A375 (cell line): ENCODE measurements around the gene TBC1D14. TPM values are rescaled to one million over a fixed set of nuclear protein-coding genes. Genes with fewer than 3 reads are reported as not detected.

ENCODE experiments used
- total RNA-seq: library from RNA; depleted of rRNA; stranded (reverse); fragments of >200 nt; shearing (Covaris generic); gene quantifications from 2 replicates; pipeline ENCODE4 v1.2.3, GENCODE V29; 2014; rRNA removed

Gene TBC1D14
- total RNA-seq: 39.8 and 42.0 TPM in 2 replicates

GRCh38 chr4:6909113-6909969 lies at the start of gene TBC1D14:
TBC1D14 (plus strand) TSS chr4:6909826; CDS start chr4:6923390, 13,564 bp downstream.

GRCh38 chr4:7043284-7044136 lies 133.9 kb downstream of the TBC1D14 start, which contains the start of gene TADA2B:
TADA2B (plus strand) TSS chr4:7043372; CDS start chr4:7043580, 208 bp downstream.

GRCh38 chr4:7067452-7068278 lies 158.0 kb downstream of the TBC1D14 start, which contains the start of gene GRPEL1:
GRPEL1 (minus strand) TSS chr4:7068064; CDS start chr4:7068032, 32 bp downstream.

Other genes starting within 250 kb of the TBC1D14 start
- 10.4 and 20.1 TPM in 2 replicates for gene S100P, start 215.9 kb upstream of the TBC1D14 start, total RNA-seq
- 63.1 and 71.4 TPM in 2 replicates for gene MRFAP1L1, start 200.0 kb upstream of the TBC1D14 start, total RNA-seq
- 22.6 and 23.8 TPM in 2 replicates for gene BLOC1S4, start 193.7 kb upstream of the TBC1D14 start, total RNA-seq
- 9.5 and 11.7 TPM in 2 replicates for gene KIAA0232, start 127.1 kb upstream of the TBC1D14 start, total RNA-seq
- 10.9 and 16.6 TPM in 2 replicates for gene TADA2B, start 133.5 kb downstream of the TBC1D14 start, total RNA-seq
- gene GRPEL1, start 158.2 kb downstream of the TBC1D14 start, total RNA-seq: 136 and 147 TPM in 2 replicates